Activated naive CD8-positive, alpha-beta T cell (primary cell): ENCODE data around the gene NFIB.

Experiments used
- H3K27ac Mint-ChIP-seq: one replicate; pipeline ENCODE4 v1.8.0; 2021; ENCODE audit warnings: mixed read lengths
- H3K27me3 Mint-ChIP-seq: one replicate; pipeline ENCODE4 v1.8.0; 2021; ENCODE audit warnings: mixed read lengths
- H3K36me3 Mint-ChIP-seq: one replicate; pipeline ENCODE4 v1.8.0; 2021; ENCODE audit warnings: mixed read lengths
- H3K4me1 Mint-ChIP-seq: one replicate; pipeline ENCODE4 v1.8.0; 2021; ENCODE audit warnings: low read depth, mixed read lengths
- H3K4me3 Mint-ChIP-seq: one replicate; pipeline ENCODE4 v1.8.0; 2021; ENCODE audit warnings: mild to moderate bottlenecking, mixed read lengths
- H3K9me3 Mint-ChIP-seq: one replicate; pipeline ENCODE4 v1.8.0; 2021; ENCODE audit warnings: low read depth, mixed read lengths

The NFIB gene

GRCh38 chr9:14270358-14271092, 43.4 kb downstream of the NFIB start:
- no peak overlapping the region for H3K4me3 Mint-ChIP-seq
- H3K4me1 Mint-ChIP-seq: peaks cover 2% of the 10 kb centered on the region
- H3K27me3 Mint-ChIP-seq: peaks cover 12% of the 10 kb centered on the region
- H3K27ac Mint-ChIP-seq: no peak overlapping the region
- no peaks in the 10 kb centered on the region for H3K36me3 Mint-ChIP-seq
- peaks cover 6% of the 10 kb centered on the region for H3K9me3 Mint-ChIP-seq

- Mint-ChIP-seq H3K36me3 (no peaks in the 10 kb centered on the region), H3K27me3 (peaks cover 11% of the 10 kb centered on the region), H3K4me1 (peaks cover 2% of the 10 kb centered on the region), H3K27ac (no peak overlapping the region), H3K9me3 (peaks cover 6% of the 10 kb centered on the region), H3K4me3 (no peak overlapping the region)
Measured at GRCh38 chr9:14269916-14270315, 44.0 kb downstream of the NFIB start.

- Mint-ChIP-seq H3K4me3 (no peak overlapping the region), H3K27ac (no peak overlapping the region), H3K27me3 (peaks cover 6% of the 10 kb centered on the region), H3K4me1 (no peaks in the 10 kb centered on the region), H3K9me3 (peaks cover 6% of the 10 kb centered on the region), H3K36me3 (no peaks in the 10 kb centered on the region)
Measured at GRCh38 chr9:14263707-14264483, 50.0 kb downstream of the NFIB start.

GRCh38 chr9:14262827-14263226, 51.1 kb downstream of the NFIB start:
- Mint-ChIP-seq H3K4me1 (no peaks in the 10 kb centered on the region), H3K27me3 (no peaks in the 10 kb centered on the region), H3K36me3 (no peaks in the 10 kb centered on the region), H3K27ac (no peak overlapping the region), H3K4me3 (no peak overlapping the region), H3K9me3 (no peaks in the 10 kb centered on the region)

- no peaks in the 10 kb centered on the region for H3K4me1 Mint-ChIP-seq
- no peak overlapping the region for H3K27ac Mint-ChIP-seq
- H3K36me3 Mint-ChIP-seq: no peaks in the 10 kb centered on the region
- H3K4me3 Mint-ChIP-seq: no peak overlapping the region
- no peaks in the 10 kb centered on the region for H3K27me3 Mint-ChIP-seq
- no peaks in the 10 kb centered on the region for H3K9me3 Mint-ChIP-seq
Measured at GRCh38 chr9:14261616-14262015, 52.3 kb downstream of the NFIB start.

- H3K9me3 Mint-ChIP-seq: no peaks in the 10 kb centered on the region
- H3K27me3 Mint-ChIP-seq: no peaks in the 10 kb centered on the region
- H3K36me3 Mint-ChIP-seq: no peaks in the 10 kb centered on the region
- H3K4me1 Mint-ChIP-seq: no peaks in the 10 kb centered on the region
- no peak overlapping the region for H3K4me3 Mint-ChIP-seq
- no peak overlapping the region for H3K27ac Mint-ChIP-seq
Measured at GRCh38 chr9:14260101-14260500, 53.8 kb downstream of the NFIB start.

GRCh38 chr9:14258660-14259239, 55.2 kb downstream of the NFIB start:
- H3K9me3 Mint-ChIP-seq: no peaks in the 10 kb centered on the region
- no peaks in the 10 kb centered on the region for H3K27me3 Mint-ChIP-seq
- H3K4me3 Mint-ChIP-seq: no peak overlapping the region
- no peaks in the 10 kb centered on the region for H3K36me3 Mint-ChIP-seq
- H3K27ac Mint-ChIP-seq: no peak overlapping the region
- H3K4me1 Mint-ChIP-seq: no peaks in the 10 kb centered on the region

- Mint-ChIP-seq H3K4me3 (no peak overlapping the region), H3K27me3 (peaks cover under 1% of the 10 kb centered on the region), H3K27ac (no peak overlapping the region), H3K9me3 (no peaks in the 10 kb centered on the region), H3K36me3 (no peaks in the 10 kb centered on the region), H3K4me1 (no peaks in the 10 kb centered on the region)
Measured at GRCh38 chr9:14258156-14258555, 55.8 kb downstream of the NFIB start.

GRCh38 chr9:14256588-14256987, 57.4 kb downstream of the NFIB start:
- Mint-ChIP-seq H3K4me3 (no peak overlapping the region), H3K27ac (no peak overlapping the region), H3K27me3 (peaks cover 3% of the 10 kb centered on the region), H3K9me3 (no peaks in the 10 kb centered on the region), H3K4me1 (no peaks in the 10 kb centered on the region), H3K36me3 (no peaks in the 10 kb centered on the region)

GRCh38 chr9:14251154-14252071, 62.5 kb downstream of the NFIB start:
- Mint-ChIP-seq H3K27me3 (peaks cover 8% of the 10 kb centered on the region), H3K4me1 (no peaks in the 10 kb centered on the region), H3K9me3 (no peaks in the 10 kb centered on the region), H3K36me3 (no peaks in the 10 kb centered on the region), H3K27ac (no peak overlapping the region), H3K4me3 (no peak overlapping the region)

- Mint-ChIP-seq H3K9me3 (no peaks in the 10 kb centered on the region), H3K4me3 (no peak overlapping the region), H3K4me1 (no peaks in the 10 kb centered on the region), H3K27me3 (peaks cover 8% of the 10 kb centered on the region), H3K36me3 (no peaks in the 10 kb centered on the region), H3K27ac (no peak overlapping the region)
Measured at GRCh38 chr9:14250794-14251153, 63.2 kb downstream of the NFIB start.

GRCh38 chr9:14249527-14249926, 64.4 kb downstream of the NFIB start:
- Mint-ChIP-seq H3K27me3 (peaks cover 8% of the 10 kb centered on the region), H3K4me3 (no peak overlapping the region), H3K36me3 (no peaks in the 10 kb centered on the region), H3K9me3 (peaks cover 4% of the 10 kb centered on the region), H3K27ac (no peak overlapping the region), H3K4me1 (no peaks in the 10 kb centered on the region)

GRCh38 chr9:14248149-14248548, 65.8 kb downstream of the NFIB start:
- no peak overlapping the region for H3K4me3 Mint-ChIP-seq
- peaks cover 4% of the 10 kb centered on the region for H3K9me3 Mint-ChIP-seq
- H3K36me3 Mint-ChIP-seq: no peaks in the 10 kb centered on the region
- H3K4me1 Mint-ChIP-seq: no peaks in the 10 kb centered on the region
- H3K27ac Mint-ChIP-seq: no peak overlapping the region
- peaks cover 8% of the 10 kb centered on the region for H3K27me3 Mint-ChIP-seq

- Mint-ChIP-seq H3K4me1 (no peaks in the 10 kb centered on the region), H3K27me3 (peaks cover 6% of the 10 kb centered on the region), H3K27ac (no peak overlapping the region), H3K9me3 (peaks cover 4% of the 10 kb centered on the region), H3K36me3 (no peaks in the 10 kb centered on the region), H3K4me3 (no peak overlapping the region)
Measured at GRCh38 chr9:14247577-14247976, 66.4 kb downstream of the NFIB start.

GRCh38 chr9:14246951-14247350, 67.0 kb downstream of the NFIB start:
- Mint-ChIP-seq H3K4me1 (no peaks in the 10 kb centered on the region), H3K27ac (no peak overlapping the region), H3K36me3 (no peaks in the 10 kb centered on the region), H3K27me3 (peaks cover 5% of the 10 kb centered on the region), H3K9me3 (peaks cover 4% of the 10 kb centered on the region), H3K4me3 (no peak overlapping the region)
